Activated CD4-positive, alpha-beta T cell treated with anti-CD3 and anti-CD28 coated beads, Interleukin-2, amount 10 ng/mL, durations not matched to agents 7 days and 5 days (primary cell): ENCODE measurements around the gene TNP2. TPM values are rescaled to one million over a fixed set of nuclear protein-coding genes. Genes with fewer than 3 reads are reported as not detected.

Experiments used
- CTCF ChIA-PET: fragments of 350-600 bp; sonication (Branson Sonifier 250); formaldehyde crosslinking; loops from one replicate; lab custom pipeline; 2021; ENCODE audit warnings: antibody characterized with exemption; lab: Charles Lee
- POLR2A ChIA-PET: fragments of 350-600 bp; sonication (Branson Sonifier 250); formaldehyde crosslinking; loops from one replicate; lab custom pipeline; 2021; ENCODE audit warnings: antibody characterized with exemption; lab: Charles Lee
- DNase-seq: peaks from one replicate; pipeline ENCODE4 v3.0.0-alpha.2; 2020
- H3K27ac Mint-ChIP-seq: one replicate; pipeline ENCODE4 v1.8.0; 2021; ENCODE audit warnings: mild to moderate bottlenecking, moderate library complexity, mixed read lengths
- H3K27me3 Mint-ChIP-seq: one replicate; pipeline ENCODE4 v1.8.0; 2021; ENCODE audit warnings: mixed read lengths
- H3K36me3 Mint-ChIP-seq: one replicate; pipeline ENCODE4 v1.8.0; 2021; ENCODE audit warnings: low read depth, mixed read lengths
- H3K4me1 Mint-ChIP-seq: one replicate; pipeline ENCODE4 v1.8.0; 2021; ENCODE audit warnings: mixed read lengths
- H3K4me3 Mint-ChIP-seq: one replicate; pipeline ENCODE4 v1.8.0; 2021; ENCODE audit warnings: mild to moderate bottlenecking, moderate library complexity, mixed read lengths
- H3K9me3 Mint-ChIP-seq: one replicate; pipeline ENCODE4 v1.8.0; 2021; ENCODE audit warnings: mixed read lengths
- total RNA-seq, 2 experiments: library from RNA; stranded (reverse); gene quantifications; one replicate each; pipeline ENCODE4 v1.2.3, GENCODE V29; 2021

The TNP2 gene
- total RNA-seq, 2 experiments from 2014 or later: not detected

- POLR2A ChIA-PET: interaction anchor here (0.6 to 2.1 kb wide), 9 partner anchors 10 to 286 kb away, joined by 3 to 13 read pairs (median 7); no protein-coding TSS in a partner anchor
- Mint-ChIP-seq H3K27ac (peak overlapping the region; percentile 89), H3K9me3 (no peaks in the 10 kb centered on the region), H3K36me3 (peaks cover 78% of the 10 kb centered on the region), H3K27me3 (no peaks in the 10 kb centered on the region), H3K4me3 (peak overlapping the region; percentile 92), H3K4me1 (peaks cover 59% of the 10 kb centered on the region)
- no peak for DNase-seq
- CTCF ChIA-PET: interaction anchor here (0.7 to 1.9 kb wide), 7 partner anchors 13 to 297 kb away, joined by 3 to 9 read pairs (median 4); no protein-coding TSS in a partner anchor
Measured at GRCh38 chr16:11250786-11251524, 18.2 kb downstream of the TNP2 start.

GRCh38 chr16:11250091-11250785 lies 18.9 kb downstream of the TNP2 start:
- Mint-ChIP-seq H3K36me3 (peaks cover 77% of the 10 kb centered on the region), H3K4me1 (peaks cover 66% of the 10 kb centered on the region), H3K4me3 (peak overlapping the region; percentile 23), H3K9me3 (no peaks in the 10 kb centered on the region), H3K27me3 (no peaks in the 10 kb centered on the region), H3K27ac (peak overlapping the region; percentile 78)
- CTCF ChIA-PET: interaction anchor here (0.5 to 1.5 kb wide), 4 partner anchors 55 to 286 kb away, joined by 3 to 4 read pairs (median 3); no protein-coding TSS in a partner anchor
- POLR2A ChIA-PET: interaction anchor here (0.7 to 2.1 kb wide), 4 partner anchors 15 to 286 kb away, joined by 3 to 11 read pairs (median 4); no protein-coding TSS in a partner anchor
- peak; percentile 20 for DNase-seq

GRCh38 chr16:11249233-11250061 lies 19.7 kb downstream of the TNP2 start:
- Mint-ChIP-seq H3K9me3 (no peaks in the 10 kb centered on the region), H3K36me3 (peaks cover 74% of the 10 kb centered on the region), H3K4me1 (peaks cover 70% of the 10 kb centered on the region), H3K4me3 (no peak overlapping the region), H3K27me3 (no peaks in the 10 kb centered on the region), H3K27ac (peak overlapping the region; percentile 54)
- ChIA-PET POLR2A (interaction anchor here (0.9 to 1.0 kb wide), 2 partner anchors 14 to 149 kb away, joined by 3 read pairs; no protein-coding TSS in a partner anchor), CTCF (interaction anchor here (0.5 to 1.5 kb wide), 2 partner anchors 55 to 285 kb away, joined by 3 read pairs; no protein-coding TSS in a partner anchor)
- DNase-seq: no peak

- Mint-ChIP-seq H3K9me3 (no peaks in the 10 kb centered on the region), H3K27ac (peak overlapping the region; percentile 37), H3K4me1 (peaks cover 70% of the 10 kb centered on the region)
Measured at GRCh38 chr16:11248133-11248532, 21.0 kb downstream of the TNP2 start.

GRCh38 chr16:11245988-11246387 lies 23.1 kb downstream of the TNP2 start:
- H3K36me3 Mint-ChIP-seq: peaks cover 42% of the 10 kb centered on the region
- no peak overlapping the region for H3K27ac Mint-ChIP-seq
- H3K4me3 Mint-ChIP-seq: no peak overlapping the region
- H3K27me3 Mint-ChIP-seq: no peaks in the 10 kb centered on the region
- no peaks in the 10 kb centered on the region for H3K9me3 Mint-ChIP-seq
- ChIA-PET POLR2A (interaction anchor here (0.6 to 1.2 kb wide), 3 partner anchors 22 to 194 kb away, joined by 3 to 4 read pairs (median 3); no protein-coding TSS in a partner anchor), CTCF (interaction anchor here (1.2 to 2.7 kb wide), 5 partner anchors 9 to 282 kb away, joined by 3 to 15 read pairs (median 7); partner anchors contain the start of gene SOCS1)
- H3K4me1 Mint-ChIP-seq: peaks cover 54% of the 10 kb centered on the region
- DNase-seq: peak; percentile 39

More at GRCh38 chr16:11248133-11248532, 21.0 kb downstream of the TNP2 start:
- H3K36me3 Mint-ChIP-seq: peaks cover 63% of the 10 kb centered on the region
- no peak for DNase-seq
- no peaks in the 10 kb centered on the region for H3K27me3 Mint-ChIP-seq
- no peak overlapping the region for H3K4me3 Mint-ChIP-seq
- ChIA-PET CTCF (interaction anchor here (0.6 to 1.4 kb wide), 3 partner anchors 39 to 148 kb away, joined by 3 to 5 read pairs (median 4); no protein-coding TSS in a partner anchor), POLR2A (interaction anchor here (0.6 to 1.2 kb wide), 5 partner anchors 15 to 274 kb away, joined by 3 to 9 read pairs (median 3); no protein-coding TSS in a partner anchor)

- CTCF ChIA-PET: interaction anchor here (1.2 to 2.7 kb wide), 5 partner anchors 9 to 281 kb away, joined by 3 to 15 read pairs (median 7); partner anchors contain the start of gene SOCS1
- DNase-seq: no peak
- Mint-ChIP-seq H3K27ac (no peak overlapping the region), H3K36me3 (peaks cover 36% of the 10 kb centered on the region), H3K9me3 (no peaks in the 10 kb centered on the region), H3K27me3 (no peaks in the 10 kb centered on the region), H3K4me1 (peaks cover 47% of the 10 kb centered on the region), H3K4me3 (no peak overlapping the region)
- POLR2A ChIA-PET: interaction anchor here (0.6 to 1.2 kb wide), 4 partner anchors 21 to 193 kb away, joined by 3 to 4 read pairs (median 4); no protein-coding TSS in a partner anchor
Measured at GRCh38 chr16:11245222-11245737, 23.8 kb downstream of the TNP2 start.

GRCh38 chr16:11242658-11243057 lies 26.5 kb downstream of the TNP2 start:
- Mint-ChIP-seq H3K27ac (no peak overlapping the region), H3K4me3 (no peak overlapping the region), H3K27me3 (no peaks in the 10 kb centered on the region), H3K4me1 (peaks cover 25% of the 10 kb centered on the region), H3K9me3 (peaks cover 3% of the 10 kb centered on the region), H3K36me3 (peaks cover 13% of the 10 kb centered on the region)
- ChIA-PET POLR2A (no interaction called here), CTCF (interaction anchor here (2.4 kb wide), 1 partner anchor 10 kb away, joined by 8 read pairs; no protein-coding TSS in a partner anchor)
- DNase-seq: no peak

GRCh38 chr16:11241480-11242204 lies 27.5 kb downstream of the TNP2 start:
- POLR2A ChIA-PET: interaction anchor here (0.6 kb wide), 1 partner anchor 249 kb away, joined by 4 read pairs; no protein-coding TSS in a partner anchor
- CTCF ChIA-PET: interaction anchor here (1.0 to 2.4 kb wide), 2 partner anchors 9 to 11 kb away, joined by 3 to 8 read pairs; no protein-coding TSS in a partner anchor
- no peak for DNase-seq
- Mint-ChIP-seq H3K27ac (no peak overlapping the region), H3K4me1 (peaks cover 23% of the 10 kb centered on the region), H3K27me3 (no peaks in the 10 kb centered on the region), H3K9me3 (peaks cover 3% of the 10 kb centered on the region), H3K4me3 (no peak overlapping the region), H3K36me3 (peaks cover 5% of the 10 kb centered on the region)

- H3K27ac Mint-ChIP-seq: no peak overlapping the region
- ChIA-PET POLR2A (interaction anchor here (1.0 to 1.2 kb wide), 2 partner anchors 10 to 11 kb away, joined by 3 to 6 read pairs; no protein-coding TSS in a partner anchor), CTCF (interaction anchor here (0.8 to 2.4 kb wide), 3 partner anchors 8 to 95 kb away, joined by 3 to 8 read pairs (median 3); no protein-coding TSS in a partner anchor)
- peaks cover 3% of the 10 kb centered on the region for H3K9me3 Mint-ChIP-seq
- no peaks in the 10 kb centered on the region for H3K27me3 Mint-ChIP-seq
- H3K36me3 Mint-ChIP-seq: peaks cover 2% of the 10 kb centered on the region
- DNase-seq: peak; percentile 58
- H3K4me1 Mint-ChIP-seq: peaks cover 20% of the 10 kb centered on the region
- no peak overlapping the region for H3K4me3 Mint-ChIP-seq
Measured at GRCh38 chr16:11240636-11241473, 28.3 kb downstream of the TNP2 start.
